Cardiac fibroblast (primary cell): Measurements from ENCODE around the gene KLHL30.
A peak's percentile ranks its signal among the peaks of the same experiment; 100 is the strongest.

ENCODE experiments used
- DNase-seq, 2 donors: peaks; one replicate each; pipeline versions ENCODE4 v3.0.0 to v3.0.0-alpha.2; 2010; ENCODE audit warnings: low read depth in 2 of 2
- H3K4me3 ChIP-seq, 2 donors: replicated peaks in 1 of 2; 1 replicate in 1 of 2; 2 replicates in 1 of 2; pipeline ENCODE4 v1.5.1; 2011; ENCODE audit warnings: low read depth in 2 of 2, low read length in 2 of 2, mild to moderate bottlenecking in 2 of 2, moderate library complexity in 1 of 2
- CTCF ChIP-seq: IDR thresholded peaks from one replicate; pipeline ENCODE4 v1.5.1; 2011; ENCODE audit warnings: low read depth, mild to moderate bottlenecking, low read length, inconsistent platforms

The KLHL30 gene

GRCh38 chr2:238094438-238095022 lies 43.9 kb upstream of the KLHL30 start:
- no peak for DNase-seq

DNA sequence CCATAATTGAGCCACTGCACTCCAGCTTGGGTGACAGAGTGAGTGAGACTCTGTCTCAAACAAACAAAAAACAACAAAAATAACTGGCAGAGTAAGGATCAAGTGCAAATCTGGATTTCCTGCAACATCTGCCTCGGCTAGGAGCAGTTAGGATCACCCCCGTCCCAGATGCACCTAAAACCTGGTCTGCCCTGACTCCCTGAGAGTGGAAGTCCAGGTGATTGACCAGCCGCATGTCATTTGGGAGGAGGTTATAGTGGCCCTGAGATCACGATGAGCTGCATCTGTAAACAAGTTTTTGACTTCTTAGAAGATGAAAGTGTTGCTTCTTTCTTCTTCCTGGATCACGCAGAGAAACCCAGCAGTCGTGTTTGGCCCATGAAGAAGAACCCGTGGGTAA lies 43.3 kb upstream of the KLHL30 start:
- H3K4me3 ChIP-seq = no peak overlapping the region
- no peak for DNase-seq

More at GRCh38 chr2:238094438-238095022, 43.9 kb upstream of the KLHL30 start:
- no peak for TF ChIP-seq CTCF
- no peak overlapping the region for H3K4me3 ChIP-seq

DNA sequence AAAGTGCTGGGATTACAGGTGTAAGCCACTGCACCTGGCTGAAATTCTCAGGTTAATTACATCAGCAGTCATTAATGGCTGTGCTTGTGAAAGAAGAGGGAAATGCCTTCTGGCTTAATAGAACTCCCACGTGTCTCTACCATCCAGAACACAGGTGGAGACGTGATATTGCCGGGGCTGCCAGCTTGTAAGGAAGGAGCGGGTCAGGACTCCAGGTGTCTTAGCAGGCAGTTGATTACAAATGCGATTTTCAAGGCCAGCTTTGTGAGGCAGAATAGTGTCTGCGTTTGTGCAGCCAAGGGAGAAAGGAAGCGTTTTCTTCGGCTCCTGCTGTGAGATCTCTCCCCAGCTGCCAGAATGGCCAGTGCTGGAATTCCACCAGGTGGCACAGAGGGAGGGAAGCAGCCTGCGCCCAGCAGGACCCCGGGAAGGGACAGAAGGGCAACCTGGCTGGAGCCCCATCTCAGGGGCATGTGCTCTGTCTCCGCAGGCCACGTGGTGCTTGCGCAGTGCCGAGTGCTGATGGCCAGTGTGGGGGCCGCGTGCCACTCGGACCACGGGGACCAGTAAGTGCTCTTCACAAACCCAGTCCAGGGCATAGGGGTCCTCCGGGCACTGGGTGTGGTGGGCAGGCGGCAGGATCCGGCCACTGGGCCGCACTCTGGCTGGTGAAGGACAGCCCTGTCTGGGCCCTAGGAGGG lies 42.0 kb upstream of the KLHL30 start:
- no peak for DNase-seq
- no peak overlapping the region for H3K4me3 ChIP-seq
- no peak for TF ChIP-seq CTCF

More for the DNA sequence above, 43.3 kb upstream of the KLHL30 start:
- no peak for TF ChIP-seq CTCF

DNA sequence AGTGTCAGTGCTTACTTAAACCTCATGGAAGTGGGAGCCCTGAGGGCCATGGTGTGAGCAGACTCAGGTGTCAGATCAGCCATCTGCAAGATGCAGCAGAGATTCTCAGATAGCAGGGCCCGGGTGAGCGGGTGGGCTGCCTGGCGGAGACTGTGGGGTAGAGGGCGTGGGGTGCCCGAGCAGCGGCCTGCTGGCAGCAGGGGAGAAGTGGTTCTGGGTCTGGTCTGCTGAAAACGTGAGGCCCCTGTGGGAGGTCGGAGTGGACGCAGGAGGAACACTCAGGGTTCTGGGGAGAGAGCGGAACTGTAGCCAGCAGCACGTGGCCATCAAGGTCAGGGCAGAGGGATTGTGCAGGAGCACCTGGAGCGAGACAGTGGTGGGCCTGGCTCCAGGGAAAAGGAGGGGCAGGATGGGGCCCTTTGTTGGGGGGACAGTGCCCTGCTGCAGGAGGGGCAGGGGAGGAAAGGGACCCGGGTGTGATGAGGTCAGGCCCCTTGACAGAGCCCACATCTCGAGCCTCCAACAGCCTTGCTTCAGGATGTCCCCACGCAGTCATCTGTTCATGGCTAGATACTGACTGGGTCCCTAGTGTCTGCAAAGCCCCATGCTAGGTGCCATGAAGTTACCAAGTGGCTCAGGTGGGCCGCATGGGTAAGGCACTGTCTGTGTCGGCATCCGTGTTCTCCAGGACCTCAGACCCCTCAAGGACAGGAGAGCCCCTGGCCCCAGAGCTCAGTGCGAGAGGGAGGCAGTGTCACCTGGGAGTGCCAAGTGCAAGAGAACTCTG lies 41.1 kb upstream of the KLHL30 start:
- no peak for DNase-seq
- H3K4me3 ChIP-seq = no peak overlapping the region
- no peak for TF ChIP-seq CTCF

- H3K4me3 ChIP-seq = no peak overlapping the region
- TF ChIP-seq CTCF = no peak
- DNase-seq = peak; percentile 61 to 73
These were observed 40.2 kb upstream of the KLHL30 start for GRCh38 chr2:238097988-238098871.
